B cell (primary cell): ENCODE results near the gene PPP1R14C. TPM values are rescaled to one million over a fixed set of nuclear protein-coding genes. Genes with fewer than 3 reads are reported as not detected.

Experiments used
- ATAC-seq: fragments of 200-7000 bp; cut with Tn5 transposase; one replicate; pipeline ENCODE4 v1.10.0; 2021; ENCODE audit warnings: low read depth, mild to moderate bottlenecking, moderate number of reproducible peaks, moderate library complexity
- CTCF ChIA-PET: fragments of 350-600 bp; sonication (Branson Sonifier 250); formaldehyde crosslinking; loops from one replicate; lab custom pipeline; 2021; ENCODE audit warnings: antibody characterized with exemption, inconsistent platforms; lab: Charles Lee
- POLR2A ChIA-PET: fragments of 350-600 bp; sonication (Branson Sonifier 250); formaldehyde crosslinking; loops from one replicate; lab custom pipeline; 2021; ENCODE audit warnings: antibody characterized with exemption; lab: Charles Lee
- DNase-seq: peaks from one replicate; pipeline ENCODE4 v3.0.0; 2013
- H2AFZ ChIP-seq: 2 replicates; pipeline ENCODE4 v1.6.1; 2012; ENCODE audit warnings: mild to moderate bottlenecking, low read depth, low read length; ENCODE audit not compliant: insufficient read depth, poor library complexity, severe bottlenecking
- H3K27ac ChIP-seq, 2 donors: 1 replicate in 1 of 2; 2 replicates in 1 of 2; pipeline ENCODE4 v1.5.1; 2012 to 2013; ENCODE audit warnings: low read length in 2 of 2, mild to moderate bottlenecking in 2 of 2, moderate library complexity in 1 of 2
- H3K27me3 ChIP-seq, 4 experiments: fragments of 200-600 bp in 1 of 4; sonication (generic) in 1 of 4; replicated peaks in 1 of 4; 1 replicate in 2 of 4; 2 replicates in 2 of 4; pipeline versions ENCODE4 v1.6.1 to v1.7.0; 2013 to 2016; ENCODE audit warnings: low read length in 3 of 4, mild to moderate bottlenecking in 2 of 4, mixed read lengths in 1 of 4, moderate library complexity in 1 of 4; ENCODE audit not compliant: insufficient read depth in 4 of 4, control insufficient read depth in 3 of 4; ENCODE audit errors: control extremely low read depth in 1 of 4
- H3K36me3 ChIP-seq, 2 experiments: replicated peaks in 1 of 2; 1 replicate in 1 of 2; 2 replicates in 1 of 2; pipeline versions ENCODE4 v1.6.1 to v1.7.1; 2013; ENCODE audit warnings: low read length in 1 of 2; ENCODE audit not compliant: insufficient read depth in 2 of 2, control insufficient read depth in 1 of 2; ENCODE audit errors: control extremely low read depth in 1 of 2, extremely low read depth in 1 of 2
- H3K4me1 ChIP-seq, 2 donors: fragments of 200-600 bp in 1 of 2; sonication (generic) in 1 of 2; 1 replicate in 1 of 2; 2 replicates in 1 of 2; pipeline versions ENCODE4 v1.5.1 to v1.6.1; 2013 to 2017; ENCODE audit warnings: low read length in 2 of 2; ENCODE audit not compliant: control insufficient read depth in 2 of 2, insufficient read depth in 2 of 2
- H3K4me2 ChIP-seq: replicated peaks from 2 replicates; pipeline ENCODE3; 2012; ENCODE audit warnings: mild to moderate bottlenecking, low read depth, low read length; ENCODE audit not compliant: poor library complexity, severe bottlenecking
- H3K4me3 ChIP-seq, 5 experiments: fragments of 200-600 bp in 1 of 5; sonication (generic) in 1 of 5; 1 replicate in 3 of 5; 2 replicates in 2 of 5; pipeline versions ENCODE4 v1.5.1 to v1.7.0; 2011 to 2016; ENCODE audit warnings: low read length in 4 of 5, mild to moderate bottlenecking in 4 of 5, low read depth in 2 of 5, control low read depth in 1 of 5, moderate library complexity in 1 of 5; ENCODE audit not compliant: insufficient read depth in 1 of 5; ENCODE audit errors: control extremely low read depth in 1 of 5, extremely low read depth in 1 of 5
- H3K79me2 ChIP-seq: fragments of 200-600 bp; sonication (generic); one replicate; pipeline ENCODE4 v1.6.0; 2016; ENCODE audit warnings: low read length; ENCODE audit not compliant: control insufficient read depth, insufficient read depth
- H3K9ac ChIP-seq: fragments of 200-600 bp; sonication (generic); 2 replicates; pipeline ENCODE4 v1.6.1; 2017; ENCODE audit warnings: mild to moderate bottlenecking, low read length, moderate library complexity
- H3K9me3 ChIP-seq, 3 donors: one replicate each; pipeline versions ENCODE4 v1.6.1 to v1.7.1; 2013; ENCODE audit warnings: low read length in 2 of 3; ENCODE audit not compliant: control insufficient read depth in 2 of 3, insufficient read depth in 1 of 3; ENCODE audit errors: control extremely low read depth in 1 of 3
- H4K20me1 ChIP-seq: 2 replicates; pipeline ENCODE4 v1.6.0; 2012; ENCODE audit warnings: mild to moderate bottlenecking, low read length; ENCODE audit not compliant: insufficient read depth, control insufficient read depth, poor library complexity, severe bottlenecking
- H3K27ac Mint-ChIP-seq: one replicate; pipeline ENCODE4 v1.8.0; 2021; ENCODE audit warnings: mixed read lengths
- H3K27me3 Mint-ChIP-seq: one replicate; pipeline ENCODE4 v1.8.0; 2021; ENCODE audit warnings: mixed read lengths
- H3K4me1 Mint-ChIP-seq: one replicate; pipeline ENCODE4 v1.8.0; 2021; ENCODE audit warnings: mixed read lengths
- H3K4me3 Mint-ChIP-seq: one replicate; pipeline ENCODE4 v1.8.0; 2021; ENCODE audit warnings: mixed read lengths
- H3K9me3 Mint-ChIP-seq: one replicate; pipeline ENCODE4 v1.8.0; 2022; ENCODE audit warnings: mixed read lengths; ENCODE audit not compliant: insufficient read depth
- CTCF ChIP-seq: fragments of 200-600 bp; IDR thresholded peaks from one replicate; pipeline ENCODE4 v1.8.0; 2022; ENCODE audit warnings: antibody characterized with exemption, mild to moderate bottlenecking
- EZH2 ChIP-seq: IDR thresholded peaks from 2 replicates; pipeline ENCODE4 v1.6.1; 2012; ENCODE audit warnings: borderline replicate concordance, low read depth, mild to moderate bottlenecking, moderate library complexity, low read length; ENCODE audit not compliant: insufficient read depth, poor library complexity, severe bottlenecking
- WGBS: methylation state at CpG from one replicate; pipeline ENCODE4 v1.1.5; 2013; ENCODE audit warnings: missing lambda C conversion rate; ENCODE audit not compliant: insufficient coverage; 5-methylcytosine and 5-hydroxymethylcytosine counted together
- intact Hi-C: fragments of 100-400 bp; cut with micrococcal nuclease; formaldehyde crosslinking; loops from one replicate; pipeline ENCODE4 v1.10.0; 2022
- polyA plus RNA-seq: library from polyadenylated mRNA; depleted of rRNA; stranded (reverse); fragments of >200 nt; gene quantifications from 2 replicates; pipeline ENCODE4 v1.2.3, GENCODE V29; 2012
- total RNA-seq, 2 donors: library from RNA; stranded (reverse); fragments of 120-200 nt in 1 of 2; gene quantifications; 1 replicate in 1 of 2; 2 replicates in 1 of 2; pipeline versions ENCODE4 v1.2.3 to v1.2.4, GENCODE V29; 2013 to 2022

PPP1R14C gene
- total and polyA plus RNA-seq, 2 donors (not counting 1 experiment from before 2014, with no cell fraction given), result not detected

- peaks cover 7% of the 10 kb centered on the region for H3K4me1 Mint-ChIP-seq
- no peak for TF ChIP-seq CTCF
- Histone ChIP-seq H3K36me3 (no peaks in the 10 kb centered on the region), H3K4me2 (no peak overlapping the region), H3K27ac (no peak overlapping the region), H3K4me3 (no peak overlapping the region), H3K4me1 (peaks cover 0 to 9% of the 10 kb centered on the region in 2 donors), H3K27me3 (peaks cover 0 to 8% (median 0%) of the 10 kb centered on the region in 4 experiments), H3K79me2 (no peaks in the 10 kb centered on the region), H4K20me1 (no peaks in the 10 kb centered on the region), H2AFZ (no peak overlapping the region), H3K9ac (no peak overlapping the region), H3K9me3 (no peaks in the 10 kb centered on the region)
- no peaks in the 10 kb centered on the region for H3K9me3 Mint-ChIP-seq
- WGBS, result 96% methylated on average over 15 of the region's 16 CpGs
- CTCF ChIA-PET, result interaction anchor here (0.6 kb wide), 1 partner anchor 124 kb away, joined by 4 read pairs; no protein-coding TSS in a partner anchor
- ATAC-seq, result no peak
- DNase-seq, result no peak
- H3K27me3 Mint-ChIP-seq, result peaks cover 10% of the 10 kb centered on the region
- H3K27ac Mint-ChIP-seq, result no peak overlapping the region
- POLR2A ChIA-PET, result no interaction called here
- intact Hi-C loops, result no loop called here
- no peak overlapping the region for H3K4me3 Mint-ChIP-seq
These were observed 54.3 kb downstream of the PPP1R14C start for GRCh38 chr6:150196942-150197745.

- ChIA-PET CTCF (no interaction called here), POLR2A (no interaction called here)
- Histone ChIP-seq H3K27ac (no peak overlapping the region), H4K20me1 (no peaks in the 10 kb centered on the region), H3K9ac (no peak overlapping the region), H3K4me2 (no peak overlapping the region), H3K4me3 (no peak overlapping the region), H3K27me3 (peaks cover 0 to 8% (median 0%) of the 10 kb centered on the region in 4 experiments), H3K9me3 (no peaks in the 10 kb centered on the region), H2AFZ (no peak overlapping the region), H3K36me3 (no peaks in the 10 kb centered on the region), H3K4me1 (peaks cover 0 to 9% of the 10 kb centered on the region in 2 donors), H3K79me2 (no peaks in the 10 kb centered on the region)
- H3K27me3 Mint-ChIP-seq, result peaks cover 5% of the 10 kb centered on the region
- no peak for TF ChIP-seq CTCF
- no peak for TF ChIP-seq EZH2
- H3K4me1 Mint-ChIP-seq, result peaks cover 7% of the 10 kb centered on the region
- no peaks in the 10 kb centered on the region for H3K9me3 Mint-ChIP-seq
- DNase-seq (no peak), ATAC-seq (no peak)
- no peak overlapping the region for H3K27ac Mint-ChIP-seq
- intact Hi-C loops, result no loop called here
- no peak overlapping the region for H3K4me3 Mint-ChIP-seq
- 94% methylated on average over 7 of the region's 7 CpGs for WGBS
These were observed 55.7 kb downstream of the PPP1R14C start for GRCh38 chr6:150198532-150198931.
